PFSK-1 (cell line): ENCODE results near the gene KRTAP10-8.

Source experiments
- FOXP2 ChIP-seq: optimal IDR thresholded peaks from 2 replicates; pipeline ENCODE3; 2011; ENCODE audit warnings: borderline replicate concordance, control low read depth, inconsistent platforms; ENCODE audit not compliant: insufficient read depth; ENCODE audit errors: extremely low read length, extremely low read depth
- POLR2AphosphoS5 ChIP-seq: IDR thresholded peaks from 2 replicates; pipeline ENCODE4 v1.6.1; 2012; ENCODE audit warnings: low read depth, mild to moderate bottlenecking, control low read depth, low read length, moderate library complexity
- REST ChIP-seq, 2 experiments: IDR thresholded peaks; 2 replicates each; pipeline versions ENCODE4 v1.6.1 to v1.8.0; 2011 to 2012; ENCODE audit warnings: low read depth in 2 of 2, low read length in 2 of 2, control low read depth in 1 of 2, inconsistent platforms in 1 of 2, mild to moderate bottlenecking in 1 of 2, moderate library complexity in 1 of 2; ENCODE audit not compliant: insufficient read depth in 1 of 2
- SIN3A ChIP-seq: IDR thresholded peaks from 2 replicates; pipeline ENCODE4 v1.6.1; 2012; ENCODE audit warnings: mild to moderate bottlenecking, low read length, moderate library complexity, borderline replicate concordance; ENCODE audit not compliant: insufficient read depth
- TAF1 ChIP-seq: IDR thresholded peaks from 2 replicates; pipeline ENCODE4 v1.6.1; 2012; ENCODE audit warnings: low read length, control low read depth, borderline replicate concordance; ENCODE audit not compliant: insufficient read depth

The KRTAP10-8 gene

DNA sequence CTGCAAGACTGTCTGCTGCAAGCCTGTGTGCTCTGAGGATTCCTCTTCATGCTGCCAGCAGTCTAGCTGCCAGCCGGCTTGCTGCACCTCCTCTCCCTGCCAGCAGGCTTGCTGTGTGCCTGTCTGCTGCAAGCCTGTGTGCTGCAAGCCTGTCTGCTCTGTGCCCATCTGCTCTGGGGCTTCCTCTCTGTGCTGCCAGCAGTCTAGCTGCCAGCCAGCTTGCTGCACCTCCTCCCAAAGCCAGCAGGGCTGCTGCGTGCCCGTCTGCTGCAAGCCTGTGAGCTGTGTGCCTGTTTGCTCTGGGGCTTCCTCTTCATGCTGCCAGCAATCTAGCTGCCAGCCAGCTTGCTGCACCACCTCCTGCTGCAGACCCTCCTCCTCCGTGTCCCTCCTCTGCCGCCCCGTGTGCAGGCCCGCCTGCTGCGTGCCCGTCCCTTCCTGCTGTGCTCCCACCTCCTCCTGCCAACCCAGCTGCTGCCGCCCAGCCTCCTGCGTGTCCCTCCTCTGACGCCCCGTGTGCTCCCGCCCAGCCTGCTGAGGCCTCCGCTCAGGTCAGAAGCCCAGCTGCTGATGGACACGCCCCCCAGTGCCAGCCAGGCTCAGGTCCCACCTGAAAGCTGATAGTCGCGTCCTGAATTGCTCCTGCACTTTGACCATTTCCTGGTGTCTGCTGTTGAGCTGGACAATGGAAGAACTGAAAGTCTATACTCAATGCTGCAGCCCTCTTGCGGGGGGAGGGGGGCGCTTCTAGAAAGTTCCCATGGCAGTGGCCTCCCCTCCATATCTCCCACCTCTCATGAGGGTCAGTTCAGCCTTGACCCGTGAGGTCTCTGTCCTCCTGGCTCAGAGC lies 37.2 kb upstream of the KRTAP10-8 start:
- TF ChIP-seq REST (IDR thresholded peaks at IDR 0.05; ENCODE audit: insufficient read depth in 1 of 2, low read depth in 2 of 2, low read length in 2 of 2) (no peak), FOXP2 (no peak), POLR2AphosphoS5 (no peak), SIN3A (no peak), TAF1 (no peak)

GRCh38 chr21:44575307-44576024 lies 36.4 kb upstream of the KRTAP10-8 start:
- no peak for TF ChIP-seq POLR2AphosphoS5
- no peak for TF ChIP-seq SIN3A
- TF ChIP-seq REST (IDR thresholded peaks at IDR 0.05; ENCODE audit: insufficient read depth in 1 of 2, low read depth in 2 of 2, low read length in 2 of 2), result no peak
- TF ChIP-seq FOXP2, result no peak
- TF ChIP-seq TAF1, result no peak

- no peak for TF ChIP-seq TAF1
Observed at GRCh38 chr21:44576025-44576420, 35.9 kb upstream of the KRTAP10-8 start.

DNA sequence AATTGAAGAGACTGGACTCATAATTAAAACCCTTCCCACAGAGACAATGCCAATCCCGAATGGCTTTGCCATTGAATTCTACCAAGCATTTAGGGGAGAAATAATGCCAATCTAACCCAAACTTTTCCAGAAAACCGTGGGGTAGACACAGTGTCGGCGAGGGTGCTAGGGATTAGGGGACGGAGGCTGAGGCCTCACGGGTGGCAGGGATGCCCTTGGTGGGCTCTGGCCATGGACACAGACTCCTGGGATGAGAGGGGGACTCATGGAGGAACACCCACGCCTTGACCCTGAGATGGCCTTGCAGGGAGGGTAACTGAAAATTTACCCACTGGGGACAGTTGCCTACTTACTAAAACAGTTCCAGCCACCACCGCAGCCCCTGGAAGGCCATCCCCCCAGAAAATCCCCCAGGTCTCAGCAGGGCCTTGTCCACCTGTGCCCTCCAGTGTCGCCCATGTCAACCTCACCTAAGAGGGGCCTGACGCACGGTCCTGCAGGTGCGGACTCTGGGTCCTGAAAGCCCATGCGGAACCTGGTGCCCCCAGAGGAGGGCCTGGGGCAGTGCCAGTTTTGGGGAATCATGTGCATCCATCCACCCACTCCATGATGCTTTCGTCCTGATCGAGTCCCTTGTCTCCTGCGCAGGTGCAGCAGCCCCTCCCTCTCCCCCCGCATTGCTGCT lies 33.4 kb upstream of the KRTAP10-8 start:
- no peak for TF ChIP-seq SIN3A
- TF ChIP-seq FOXP2, result no peak
- no peak for TF ChIP-seq REST (IDR thresholded peaks at IDR 0.05; ENCODE audit: insufficient read depth in 1 of 2, low read depth in 2 of 2, low read length in 2 of 2)
- no peak for TF ChIP-seq TAF1
- TF ChIP-seq POLR2AphosphoS5, result no peak

DNA sequence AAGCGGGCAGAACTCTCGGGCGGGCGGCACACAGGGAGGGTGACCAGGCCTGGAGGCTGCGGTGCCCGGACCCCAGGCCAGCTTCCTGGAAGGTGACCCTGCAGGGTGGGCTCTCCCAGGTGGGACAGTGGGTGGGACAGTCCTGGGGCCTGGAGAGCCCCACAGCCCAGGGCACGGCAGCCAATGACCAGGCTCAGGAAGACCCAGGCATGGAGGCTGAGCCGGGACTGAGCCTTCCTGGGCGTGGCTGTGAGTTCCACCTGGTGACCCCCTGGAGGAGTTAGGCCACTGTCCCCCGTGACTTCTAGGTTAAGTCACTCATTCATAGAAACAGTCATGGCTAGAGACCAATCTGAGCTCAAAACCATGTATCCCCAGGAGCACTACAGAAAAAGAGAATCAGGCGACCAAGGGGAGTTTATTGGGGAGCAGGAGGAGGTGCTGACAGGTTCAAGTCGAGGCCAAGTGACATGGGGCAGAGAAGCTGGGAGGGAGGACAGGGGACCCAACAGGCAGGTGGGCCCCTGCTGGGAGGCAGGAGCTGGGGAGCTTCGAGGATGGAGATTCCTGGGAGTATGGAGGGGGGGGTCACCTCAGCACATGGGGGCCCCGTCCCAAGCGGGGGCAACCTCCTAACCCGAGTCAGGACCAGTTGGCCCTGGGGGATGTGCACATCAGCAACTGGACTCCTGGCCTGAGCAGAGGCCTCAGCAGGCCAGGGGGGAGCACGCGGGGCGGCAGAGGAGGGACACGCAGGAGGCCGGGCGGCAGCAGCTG lies 32.6 kb upstream of the KRTAP10-8 start:
- no peak for TF ChIP-seq TAF1
- TF ChIP-seq FOXP2, result no peak
- no peak for TF ChIP-seq POLR2AphosphoS5
- TF ChIP-seq REST (IDR thresholded peaks at IDR 0.05; ENCODE audit: insufficient read depth in 1 of 2, low read depth in 2 of 2, low read length in 2 of 2), result no peak
- TF ChIP-seq SIN3A, result no peak
